ENCODE measurements around the gene LMF1. TPM values are rescaled to one million over a fixed set of nuclear protein-coding genes. Genes with fewer than 3 reads are reported as not detected.

LMF1 gene
- total and polyA plus RNA-seq, 2 of the 8 experiments (the other 6 are each of a cell fraction or from before 2014, with no cell fraction given) = 3.5 to 9.1 TPM

- TF ChIP-seq, protein P1, sequence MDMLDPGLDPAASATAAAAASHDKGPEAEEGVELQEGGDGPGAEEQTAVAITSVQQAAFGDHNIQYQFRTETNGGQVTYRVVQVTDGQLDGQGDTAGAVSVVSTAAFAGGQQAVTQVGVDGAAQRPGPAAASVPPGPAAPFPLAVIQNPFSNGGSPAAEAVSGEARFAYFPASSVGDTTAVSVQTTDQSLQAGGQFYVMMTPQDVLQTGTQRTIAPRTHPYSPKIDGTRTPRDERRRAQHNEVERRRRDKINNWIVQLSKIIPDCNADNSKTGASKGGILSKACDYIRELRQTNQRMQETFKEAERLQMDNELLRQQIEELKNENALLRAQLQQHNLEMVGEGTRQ (IDR thresholded peaks at IDR 0.05; ENCODE audit: low read length) = no peak
Observed at GRCh38 chr16:1010815-1011214, 40.0 kb upstream of the LMF1 start (continued).

All from H1 (cell line).